Measurements from ENCODE around the gene GNG12.

Gene GNG12

GRCh38 chr1:67832737-67833601 lies at the start of gene GNG12:
Gene GNG12 (minus strand): TSS chr1:67833467. CDS start chr1:67707686, 125,781 bp downstream.
- peak; percentile 74 for DNase-seq (ENCODE audit: low read depth)

GRCh38 chr1:67882196-67882958 lies 49.1 kb upstream of the GNG12 start:
- no peak for DNase-seq (ENCODE audit: low read depth)

GRCh38 chr1:67880056-67880601 lies 46.9 kb upstream of the GNG12 start:
- DNase-seq (ENCODE audit: low read depth), result peak; percentile 37

DNA sequence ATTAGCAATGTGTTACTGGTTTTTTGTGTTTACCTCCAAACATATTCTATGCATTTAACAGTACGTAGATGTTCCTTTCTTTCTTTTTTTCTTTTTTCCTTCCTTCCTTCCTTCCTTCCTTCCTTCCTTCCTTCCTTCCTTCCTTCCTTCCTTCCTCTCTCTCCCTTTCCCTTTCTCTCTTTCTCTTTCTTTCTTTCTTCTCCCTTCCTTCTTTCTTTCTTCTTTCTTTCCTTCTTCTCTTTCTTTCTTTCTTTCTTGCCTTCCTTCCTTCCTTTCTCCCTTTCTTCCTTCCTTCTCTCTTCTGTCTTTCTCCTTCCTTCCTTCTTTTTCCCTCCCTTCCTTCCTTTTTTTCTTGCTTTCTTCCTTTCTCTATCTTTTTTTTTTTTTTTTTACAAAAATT lies 46.2 kb upstream of the GNG12 start:
- no peak for DNase-seq (ENCODE audit: low read depth)

DNA sequence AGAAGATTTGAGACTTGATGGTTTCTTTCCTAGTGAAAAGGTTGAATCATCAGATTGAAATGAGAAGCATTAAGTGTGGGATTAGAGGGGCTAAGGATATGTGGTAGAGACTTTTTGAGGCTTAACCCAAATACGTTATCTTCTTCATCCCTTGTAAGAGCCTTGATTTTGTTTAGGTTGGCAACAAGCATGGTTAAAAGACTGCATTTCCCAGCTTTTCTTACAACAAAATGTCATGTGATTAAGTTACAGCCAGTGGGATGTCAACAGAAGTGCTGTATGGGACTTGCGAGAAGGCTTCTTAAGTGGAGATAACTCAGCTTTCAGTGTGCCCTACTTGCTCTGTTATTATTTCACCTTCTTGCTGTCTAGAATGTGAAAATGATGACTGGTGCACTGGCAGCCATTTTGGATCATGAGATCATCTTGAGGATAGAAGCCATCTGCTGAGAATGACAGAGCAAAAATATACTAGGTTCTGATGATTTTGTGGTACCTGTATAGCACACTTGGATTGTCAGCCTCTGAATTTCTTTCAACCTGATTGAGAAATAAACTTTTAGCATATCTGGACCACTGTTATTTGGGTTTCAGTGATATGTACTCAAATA lies 41.3 kb upstream of the GNG12 start:
- DNase-seq (ENCODE audit: low read depth), result no peak

DNA sequence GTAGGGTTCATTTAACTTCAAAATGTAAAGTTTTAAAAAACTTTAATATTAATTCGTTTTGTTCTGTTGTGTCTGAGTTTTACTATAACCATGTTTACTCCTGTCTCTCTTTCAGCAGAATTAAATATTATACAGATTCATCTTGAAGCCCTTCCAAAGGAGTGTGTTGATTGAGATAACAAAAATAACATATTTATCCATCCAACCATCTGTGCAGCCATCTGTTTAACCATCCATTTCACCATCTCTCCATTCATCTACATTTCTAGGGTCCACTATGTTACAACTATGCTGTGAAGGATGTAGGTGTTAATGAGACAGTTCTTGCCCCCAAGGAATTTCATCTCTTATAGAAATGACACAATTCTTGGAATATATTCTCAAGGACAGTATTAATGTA lies 36.0 kb upstream of the GNG12 start:
- no peak for DNase-seq (ENCODE audit: low read depth)

DNA sequence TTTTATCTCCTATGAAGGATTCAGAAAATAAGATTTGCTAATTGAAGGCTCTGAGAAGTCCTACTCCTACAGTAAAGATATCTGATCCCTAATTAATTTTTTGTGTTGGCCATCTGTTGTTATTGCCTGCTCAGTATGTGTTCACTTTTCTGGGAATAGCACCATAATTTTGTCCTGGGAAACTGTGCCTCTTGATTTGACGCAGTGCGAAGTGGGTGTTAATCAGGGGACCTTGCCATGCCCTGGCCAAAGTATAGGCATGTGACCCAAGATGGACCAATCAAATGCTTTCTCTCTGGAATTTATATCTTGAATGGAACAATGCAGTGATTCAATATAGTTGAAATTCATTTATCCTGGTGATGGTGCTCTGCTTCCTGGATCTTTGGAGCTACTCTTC lies 30.4 kb upstream of the GNG12 start:
- DNase-seq (ENCODE audit: low read depth), result no peak

DNA sequence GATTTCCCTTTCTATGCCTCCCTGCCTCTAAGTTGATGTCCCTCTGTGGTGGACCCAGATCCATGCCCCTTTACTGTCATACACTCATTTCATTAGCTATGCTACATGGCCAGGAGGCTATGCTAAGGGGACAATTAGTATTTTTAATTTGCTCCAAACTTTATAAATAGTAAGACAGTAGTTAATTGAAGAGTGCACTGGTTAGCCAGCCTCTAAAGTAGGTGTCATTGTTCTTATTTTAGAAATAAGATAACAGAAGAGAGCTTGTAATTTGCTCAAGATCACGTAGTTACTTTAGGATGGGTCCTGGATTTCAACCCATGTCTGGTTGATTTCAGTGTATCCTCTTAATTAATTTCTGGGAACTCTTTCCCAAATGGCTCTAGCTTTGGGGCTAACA lies 29.4 kb upstream of the GNG12 start:
- no peak for DNase-seq (ENCODE audit: low read depth)

DNA sequence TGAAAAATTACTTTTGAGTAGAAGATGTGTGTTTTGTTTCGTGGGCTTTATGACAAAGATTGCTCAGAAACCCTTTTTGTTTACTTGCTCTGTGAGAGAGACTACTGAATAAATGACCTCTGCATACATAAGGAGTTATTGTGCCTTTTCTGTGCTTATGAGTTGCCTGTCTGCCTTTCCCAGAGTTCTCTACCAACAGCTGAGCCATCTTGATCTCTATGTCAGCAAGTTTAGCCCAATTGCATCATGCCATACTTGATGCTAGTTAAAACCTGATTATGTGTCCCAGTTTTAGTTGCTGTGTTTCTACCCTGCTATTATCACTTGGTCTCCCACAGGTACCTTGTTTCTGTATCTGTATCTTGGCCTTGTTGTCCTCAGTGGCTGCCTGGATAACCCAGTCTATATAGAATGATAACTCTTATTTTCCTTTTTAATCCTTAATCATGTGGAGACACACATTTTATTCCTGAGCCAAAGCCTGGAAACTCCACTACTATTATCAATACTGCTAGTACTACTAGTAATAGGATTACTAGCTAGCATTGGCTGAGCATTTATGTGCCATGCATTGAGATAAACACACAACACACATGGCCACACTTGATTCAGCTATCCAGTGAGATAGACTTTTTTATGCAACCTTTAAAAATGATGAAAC lies 28.7 kb upstream of the GNG12 start:
- no peak for DNase-seq (ENCODE audit: low read depth)

DNA sequence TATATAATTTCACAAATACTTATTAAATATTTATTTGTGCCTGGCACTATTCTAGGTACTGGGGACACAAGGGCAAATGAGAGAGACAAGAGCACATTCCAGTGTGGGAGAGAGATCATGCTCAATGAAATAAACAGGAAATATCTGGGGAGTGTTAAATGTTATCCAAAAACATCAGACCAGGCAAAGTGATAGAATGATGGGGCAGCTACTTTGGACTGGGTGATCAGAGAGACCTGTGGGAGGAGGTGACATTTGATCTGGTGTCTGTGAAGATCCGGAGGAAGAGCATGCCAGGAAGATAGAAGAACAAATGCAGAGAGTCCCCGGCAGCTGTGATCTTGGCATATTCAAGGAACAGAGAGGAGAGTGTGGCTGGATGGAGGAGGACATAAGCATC lies 27.5 kb upstream of the GNG12 start:
- DNase-seq (ENCODE audit: low read depth), result no peak

GRCh38 chr1:67856921-67857320 lies 23.7 kb upstream of the GNG12 start:
- no peak for DNase-seq (ENCODE audit: low read depth)

GRCh38 chr1:67855961-67856360 lies 22.7 kb upstream of the GNG12 start:
- peak; percentile 12 for DNase-seq (ENCODE audit: low read depth)

- DNase-seq (ENCODE audit: low read depth), result no peak
Measured at GRCh38 chr1:67855444-67855843, 22.2 kb upstream of the GNG12 start.

DNA sequence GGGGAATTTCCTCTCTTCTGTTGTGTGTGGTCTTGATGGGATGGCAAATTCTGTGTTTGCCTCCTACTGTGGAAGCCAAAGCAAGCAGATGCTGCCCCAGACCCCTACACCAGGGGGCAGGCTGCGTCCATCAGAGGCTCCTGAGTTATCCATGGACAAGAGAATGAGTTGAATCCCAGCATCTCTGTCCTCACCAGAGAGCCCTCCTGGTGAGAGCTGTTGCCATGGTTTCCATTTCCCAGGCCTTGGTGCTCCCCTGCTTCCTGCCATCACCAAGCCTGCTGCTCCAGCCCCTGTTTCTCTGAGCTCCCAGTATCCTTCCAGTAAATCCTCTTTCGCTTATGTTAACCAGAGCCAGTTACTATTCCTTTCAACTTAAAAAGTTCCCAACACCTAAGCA lies 20.4 kb upstream of the GNG12 start:
- peak; percentile 66 for DNase-seq (ENCODE audit: low read depth)

DNA sequence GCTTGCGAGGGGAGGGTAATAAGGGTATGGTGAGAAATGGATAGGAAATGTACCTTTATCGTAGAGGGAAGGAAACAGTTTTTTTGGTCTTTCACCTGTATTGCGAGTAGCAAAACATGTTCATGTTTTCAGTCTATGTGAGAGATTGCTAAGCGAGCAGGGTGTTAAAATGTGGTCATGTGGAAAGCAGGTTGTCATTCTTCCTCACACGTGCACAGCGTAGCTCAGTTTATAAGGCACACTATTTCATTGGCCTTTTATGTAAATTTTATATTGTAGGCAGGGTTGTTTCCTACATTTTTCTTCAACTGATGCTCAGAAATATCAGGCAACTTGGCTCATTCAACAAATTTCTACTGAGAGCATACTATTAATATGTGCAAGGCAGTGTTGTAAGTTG lies 18.5 kb upstream of the GNG12 start:
- DNase-seq (ENCODE audit: low read depth), result no peak

- peak; percentile 65 for DNase-seq (ENCODE audit: low read depth)
Measured at GRCh38 chr1:67850611-67851075, 17.4 kb upstream of the GNG12 start.

DNA sequence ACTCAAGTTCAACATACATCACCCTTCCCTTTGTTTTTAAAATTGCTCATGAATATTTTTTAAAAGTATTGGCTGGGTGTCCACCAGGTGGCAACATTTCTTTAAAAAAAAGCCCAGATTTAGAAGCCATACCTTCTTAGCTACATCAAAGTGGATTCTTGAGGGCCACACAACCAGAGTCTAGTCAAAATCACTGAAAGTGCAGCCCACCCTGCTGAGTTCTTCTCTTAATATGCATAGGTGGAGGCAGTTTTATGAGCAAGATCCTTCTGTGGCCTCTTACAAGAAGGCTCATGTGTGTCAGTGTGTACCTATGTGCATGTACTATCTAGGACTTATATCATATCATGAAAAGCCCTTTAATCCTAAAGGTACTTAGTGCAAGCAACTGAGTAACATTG lies 16.9 kb upstream of the GNG12 start:
- DNase-seq (ENCODE audit: low read depth), result peak; percentile 24

GRCh38 chr1:67847466-67847865 lies 14.2 kb upstream of the GNG12 start:
- no peak for DNase-seq (ENCODE audit: low read depth)

- no peak for DNase-seq (ENCODE audit: low read depth)
Measured at GRCh38 chr1:67846538-67846937, 13.3 kb upstream of the GNG12 start.

DNA sequence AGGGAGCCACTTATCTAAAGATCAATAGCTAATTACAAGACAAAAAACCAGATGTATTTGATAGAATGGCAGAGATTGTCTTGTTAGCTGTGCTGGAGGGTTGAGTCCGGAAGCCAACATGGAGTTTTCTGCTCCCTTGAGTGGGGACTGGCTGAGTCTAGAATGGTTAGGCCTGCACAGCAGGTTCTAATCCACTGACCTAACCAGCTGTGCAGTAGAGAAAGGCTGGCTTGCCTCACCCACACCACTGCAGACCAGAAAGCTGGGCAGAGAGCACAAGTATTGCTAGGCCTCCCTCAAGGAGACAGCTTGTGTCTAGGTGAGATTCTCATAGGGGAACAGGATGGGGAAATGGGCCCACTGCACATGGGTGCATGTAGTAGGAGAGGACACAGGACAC lies 11.7 kb upstream of the GNG12 start:
- no peak for DNase-seq (ENCODE audit: low read depth)

DNA sequence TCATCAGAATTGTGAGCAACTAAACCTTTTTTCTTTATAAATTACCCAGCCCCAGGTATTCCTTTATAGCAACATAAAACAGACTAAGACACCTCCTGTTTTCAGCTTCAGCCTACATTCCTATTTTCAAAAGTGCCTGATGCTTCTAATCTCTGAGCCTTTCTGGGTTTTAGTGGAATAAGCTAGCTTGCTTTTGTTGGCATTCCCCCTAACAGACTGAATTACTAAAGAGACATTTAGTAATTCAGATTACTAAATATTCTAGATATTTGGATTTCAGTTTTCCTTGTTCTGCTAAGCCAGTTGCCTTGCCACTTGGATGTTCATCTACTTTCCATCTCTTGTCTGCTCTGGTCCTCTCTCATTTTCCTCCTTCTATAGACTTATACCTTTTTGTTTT lies 10.5 kb upstream of the GNG12 start:
- DNase-seq (ENCODE audit: low read depth), result peak; percentile 33

GRCh38 chr1:67843331-67843730 lies 10.1 kb upstream of the GNG12 start:
- DNase-seq (ENCODE audit: low read depth), result no peak
